ENCODE measurements around the gene NRL. TPM values are rescaled to one million over a fixed set of nuclear protein-coding genes. Genes with fewer than 3 reads are reported as not detected.
A peak's percentile ranks its signal among the peaks of the same experiment; 100 is the strongest.

The NRL gene
- total RNA-seq, 1 donor = 1.8 TPM

- Histone ChIP-seq H3K9me3 (ENCODE audit: low read depth, low read length) (no peaks in the 10 kb centered on the region), H4K20me1 (ENCODE audit: insufficient read depth, low read length) (peaks cover 11% of the 10 kb centered on the region), H3K4me1 (ENCODE audit: insufficient read depth, low read length) (peaks cover 20% of the 10 kb centered on the region), H3K79me2 (ENCODE audit: insufficient read depth, low read length) (peaks cover 40% of the 10 kb centered on the region), H2AFZ (ENCODE audit: low read length) (no peak overlapping the region), H3K36me3 (ENCODE audit: insufficient read depth, low read length) (peaks cover 46% of the 10 kb centered on the region), H3K4me2 (ENCODE audit: insufficient read depth, low read length) (no peak overlapping the region), H3K4me3 (ENCODE audit: insufficient read depth, low read length) (no peak overlapping the region), H3K27me3 (ENCODE audit: insufficient read depth, low read length) (no peaks in the 10 kb centered on the region), H3K27ac (ENCODE audit: low read depth, low read length) (no peak overlapping the region)
- peak; percentile 58 for DNase-seq (ENCODE audit: insufficient read length, low spot score, missing footprints)
- TF ChIP-seq CTCF (IDR thresholded peaks at IDR 0.05; ENCODE audit: extremely low read depth, low read depth, low read length) = no peak
These were observed 35.3 kb upstream of the NRL start for GRCh38 chr14:24150061-24150460.

- no peak overlapping the region for H3K27ac ChIP-seq (ENCODE audit: low read depth, low read length)
- H3K27me3 ChIP-seq (ENCODE audit: insufficient read depth, low read length) = no peaks in the 10 kb centered on the region
- H3K9me3 ChIP-seq (ENCODE audit: low read depth, low read length) = no peaks in the 10 kb centered on the region
- H3K36me3 ChIP-seq (ENCODE audit: insufficient read depth, low read length) = peaks cover 42% of the 10 kb centered on the region
- H3K79me2 ChIP-seq (ENCODE audit: insufficient read depth, low read length) = peaks cover 46% of the 10 kb centered on the region
- no peak overlapping the region for H2AFZ ChIP-seq (ENCODE audit: low read length)
- no peak overlapping the region for H3K4me3 ChIP-seq (ENCODE audit: insufficient read depth, low read length)
- H4K20me1 ChIP-seq (ENCODE audit: insufficient read depth, low read length) = peaks cover 11% of the 10 kb centered on the region
- TF ChIP-seq CTCF (IDR thresholded peaks at IDR 0.05; ENCODE audit: extremely low read depth, low read depth, low read length) = no peak
- H3K4me1 ChIP-seq (ENCODE audit: insufficient read depth, low read length) = peaks cover 25% of the 10 kb centered on the region
- H3K4me2 ChIP-seq (ENCODE audit: insufficient read depth, low read length) = no peak overlapping the region
- peak; percentile 25 for DNase-seq (ENCODE audit: insufficient read length, low spot score, missing footprints)
These were observed 34.7 kb upstream of the NRL start for GRCh38 chr14:24149302-24149969.

- Histone ChIP-seq H3K4me2 (ENCODE audit: insufficient read depth, low read length) (peak overlapping the region; percentile 82), H3K36me3 (ENCODE audit: insufficient read depth, low read length) (peaks cover 46% of the 10 kb centered on the region), H3K27ac (ENCODE audit: low read depth, low read length) (peak overlapping the region; percentile 62), H3K4me3 (ENCODE audit: insufficient read depth, low read length) (peak overlapping the region; percentile 84), H3K4me1 (ENCODE audit: insufficient read depth, low read length) (peaks cover 41% of the 10 kb centered on the region), H3K79me2 (ENCODE audit: insufficient read depth, low read length) (peaks cover 53% of the 10 kb centered on the region), H2AFZ (ENCODE audit: low read length) (peak overlapping the region; percentile 42), H3K9me3 (ENCODE audit: low read depth, low read length) (no peaks in the 10 kb centered on the region), H3K27me3 (ENCODE audit: insufficient read depth, low read length) (no peaks in the 10 kb centered on the region), H4K20me1 (ENCODE audit: insufficient read depth, low read length) (peaks cover 11% of the 10 kb centered on the region)
- TF ChIP-seq CTCF (IDR thresholded peaks at IDR 0.05; ENCODE audit: extremely low read depth, low read depth, low read length) = no peak
- DNase-seq (ENCODE audit: insufficient read length, low spot score, missing footprints) = peak; percentile 78
These were observed 33.1 kb upstream of the NRL start for GRCh38 chr14:24147761-24148428.
